ENCODE data around the gene FXYD3. TPM values are rescaled to one million over a fixed set of nuclear protein-coding genes. Genes with fewer than 3 reads are reported as not detected.

Gene FXYD3
- polyA plus RNA-seq, 1 donor from 2014 or later, result not detected

GRCh38 chr19:35095667-35096368, 19.8 kb upstream of the FXYD3 start:
- no peak overlapping the region for H3K4me2 ChIP-seq (ENCODE audit: low read length)
- no peaks in the 10 kb centered on the region for H3K79me2 ChIP-seq (replicated peaks; ENCODE audit: insufficient read depth, low read length)
- H3K27ac ChIP-seq (ENCODE audit: low read length), result no peak overlapping the region
- no peak overlapping the region for H3K4me3 ChIP-seq (ENCODE audit: low read length)
- no peaks in the 10 kb centered on the region for H3K27me3 ChIP-seq (ENCODE audit: insufficient read depth, low read depth, low read length)
- H4K20me1 ChIP-seq (ENCODE audit: insufficient read depth), result no peaks in the 10 kb centered on the region
- no peaks in the 10 kb centered on the region for H3F3A ChIP-seq (ENCODE audit: insufficient read depth, low read length, poor library complexity, severe bottlenecking)
- no peak overlapping the region for H2AFZ ChIP-seq (ENCODE audit: low read depth, low read length)
- no peaks in the 10 kb centered on the region for H3K9me2 ChIP-seq (ENCODE audit: insufficient read depth, low read length)
- TF ChIP-seq MXI1 (conservative IDR thresholded peaks at IDR 0.05; ENCODE audit: poor library complexity, severe bottlenecking), result no peak
- no peak for TF ChIP-seq RAD21 (conservative IDR thresholded peaks at IDR 0.05)
- no peaks in the 10 kb centered on the region for H3K36me3 ChIP-seq (ENCODE audit: insufficient read depth, low read length)
- no peak overlapping the region for H3K9ac ChIP-seq (ENCODE audit: low read length)
- no peaks in the 10 kb centered on the region for H3K9me3 ChIP-seq (ENCODE audit: low read length)

- Histone ChIP-seq H3K4me3 (ENCODE audit: low read length) (no peak overlapping the region), H3K27ac (ENCODE audit: low read length) (no peak overlapping the region), H3K9ac (ENCODE audit: low read length) (no peak overlapping the region)
Observed at GRCh38 chr19:35098413-35099049, 17.1 kb upstream of the FXYD3 start.

More at GRCh38 chr19:35098413-35099049, 17.1 kb upstream of the FXYD3 start:
- H3K9me2 ChIP-seq (ENCODE audit: insufficient read depth, low read length), result no peaks in the 10 kb centered on the region
- H3F3A ChIP-seq (ENCODE audit: insufficient read depth, low read length, poor library complexity, severe bottlenecking), result no peaks in the 10 kb centered on the region
- no peaks in the 10 kb centered on the region for H4K20me1 ChIP-seq (ENCODE audit: insufficient read depth)
- no peaks in the 10 kb centered on the region for H3K9me3 ChIP-seq (ENCODE audit: low read length)
- H2AFZ ChIP-seq (ENCODE audit: low read depth, low read length), result no peak overlapping the region
- no peak overlapping the region for H3K4me2 ChIP-seq (ENCODE audit: low read length)
- no peak for TF ChIP-seq SMC3 (conservative IDR thresholded peaks at IDR 0.05; ENCODE audit: poor library complexity)
- TF ChIP-seq, protein P1, sequence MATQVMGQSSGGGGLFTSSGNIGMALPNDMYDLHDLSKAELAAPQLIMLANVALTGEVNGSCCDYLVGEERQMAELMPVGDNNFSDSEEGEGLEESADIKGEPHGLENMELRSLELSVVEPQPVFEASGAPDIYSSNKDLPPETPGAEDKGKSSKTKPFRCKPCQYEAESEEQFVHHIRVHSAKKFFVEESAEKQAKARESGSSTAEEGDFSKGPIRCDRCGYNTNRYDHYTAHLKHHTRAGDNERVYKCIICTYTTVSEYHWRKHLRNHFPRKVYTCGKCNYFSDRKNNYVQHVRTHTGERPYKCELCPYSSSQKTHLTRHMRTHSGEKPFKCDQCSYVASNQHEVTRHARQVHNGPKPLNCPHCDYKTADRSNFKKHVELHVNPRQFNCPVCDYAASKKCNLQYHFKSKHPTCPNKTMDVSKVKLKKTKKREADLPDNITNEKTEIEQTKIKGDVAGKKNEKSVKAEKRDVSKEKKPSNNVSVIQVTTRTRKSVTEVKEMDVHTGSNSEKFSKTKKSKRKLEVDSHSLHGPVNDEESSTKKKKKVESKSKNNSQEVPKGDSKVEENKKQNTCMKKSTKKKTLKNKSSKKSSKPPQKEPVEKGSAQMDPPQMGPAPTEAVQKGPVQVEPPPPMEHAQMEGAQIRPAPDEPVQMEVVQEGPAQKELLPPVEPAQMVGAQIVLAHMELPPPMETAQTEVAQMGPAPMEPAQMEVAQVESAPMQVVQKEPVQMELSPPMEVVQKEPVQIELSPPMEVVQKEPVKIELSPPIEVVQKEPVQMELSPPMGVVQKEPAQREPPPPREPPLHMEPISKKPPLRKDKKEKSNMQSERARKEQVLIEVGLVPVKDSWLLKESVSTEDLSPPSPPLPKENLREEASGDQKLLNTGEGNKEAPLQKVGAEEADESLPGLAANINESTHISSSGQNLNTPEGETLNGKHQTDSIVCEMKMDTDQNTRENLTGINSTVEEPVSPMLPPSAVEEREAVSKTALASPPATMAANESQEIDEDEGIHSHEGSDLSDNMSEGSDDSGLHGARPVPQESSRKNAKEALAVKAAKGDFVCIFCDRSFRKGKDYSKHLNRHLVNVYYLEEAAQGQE (IDR thresholded peaks at IDR 0.05; ENCODE audit: borderline replicate concordance), result no peak
- TF ChIP-seq CTCF (IDR thresholded peaks at IDR 0.05; ENCODE audit: poor library complexity, severe bottlenecking), result no peak
- no peak for TF ChIP-seq MXI1 (conservative IDR thresholded peaks at IDR 0.05; ENCODE audit: poor library complexity, severe bottlenecking)
- no peak for TF ChIP-seq EP300 (conservative IDR thresholded peaks at IDR 0.05; ENCODE audit: poor library complexity, severe bottlenecking)
- TF ChIP-seq EZH2 (IDR thresholded peaks at IDR 0.05; ENCODE audit: borderline replicate concordance, insufficient read depth, low read length, poor library complexity, severe bottlenecking), result no peak
- TF ChIP-seq TAF1 (IDR thresholded peaks at IDR 0.05; ENCODE audit: low read depth), result no peak
- no peak for TF ChIP-seq POLR2AphosphoS5 (IDR thresholded peaks at IDR 0.05)
- TF ChIP-seq RAD21 (conservative IDR thresholded peaks at IDR 0.05), result no peak
- H3K36me3 ChIP-seq (ENCODE audit: insufficient read depth, low read length), result no peaks in the 10 kb centered on the region
- H3K27me3 ChIP-seq (ENCODE audit: insufficient read depth, low read depth, low read length), result no peaks in the 10 kb centered on the region
- H3K79me2 ChIP-seq (replicated peaks; ENCODE audit: insufficient read depth, low read length), result no peaks in the 10 kb centered on the region
